GM18951 (cell line): Measurements from ENCODE around the gene SH3GLB1.

Experiments
- POLR2A ChIP-seq: IDR thresholded peaks from 4 replicates; pipeline ENCODE4 v1.6.1; 2011; ENCODE audit warnings: mild to moderate bottlenecking; ENCODE audit not compliant: insufficient read length, insufficient read depth; ENCODE audit errors: extremely low read depth
- in situ Hi-C: fragments of 300-500 bp; cut with MboI; formaldehyde crosslinking; loops from one replicate; pipeline ENCODE4 v1.12.0; 2022; ENCODE audit warnings: low sequenced_read_pairs, mixed read lengths, inconsistent platforms; ENCODE audit not compliant: unreplicated experiment

SH3GLB1 gene

DNA sequence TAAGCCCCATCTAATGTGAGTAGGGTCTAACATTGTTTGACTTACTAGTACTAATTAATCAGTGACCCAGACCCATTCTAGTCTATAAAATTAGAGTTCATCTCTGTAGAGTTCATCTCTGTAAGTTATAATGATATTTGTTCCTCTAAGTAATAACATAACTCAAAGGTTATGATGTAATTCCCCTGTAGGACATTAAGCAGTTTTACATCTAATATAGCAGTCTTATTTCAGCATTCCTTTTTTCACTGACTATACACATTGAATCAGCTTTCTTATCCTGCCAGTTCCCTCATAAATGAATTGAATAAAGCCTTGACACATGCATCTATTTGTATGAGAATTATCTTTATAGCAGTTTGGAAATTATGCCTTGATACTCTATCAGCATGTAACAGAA lies 90.9 kb downstream of the SH3GLB1 start:
- in situ Hi-C loops, result no loop called here
- TF ChIP-seq POLR2A, result no peak
